H1 (cell line): Measurements from ENCODE around the gene SF3B3. TPM values are rescaled to one million over a fixed set of nuclear protein-coding genes. Genes with fewer than 3 reads are reported as not detected.

Experiments
- CBX8 ChIP-seq: fragments of 300-800, 300-1000 bp; sonication (generic); IDR thresholded peaks from 2 replicates; pipeline ENCODE4 v1.7.1; 2016; ENCODE audit warnings: low read depth, low read length, borderline replicate concordance
- polyA plus RNA-seq, 7 experiments: library from polyadenylated mRNA; depleted of rRNA in 3 of 7; stranded (reverse) in 5 of 7; unstranded in 2 of 7; fragments of >200 nt in 5 of 7; fragments of 200-250 nt in 2 of 7; gene quantifications; 1 replicate in 5 of 7; 2 replicates in 1 of 7; 4 replicates in 1 of 7; pipeline versions ENCODE4 v1.2.1 to v1.2.3, GENCODE V29; 2011 to 2013; ENCODE audit warnings: missing spikeins in 2 of 7, mixed read lengths in 2 of 7
- total RNA-seq: library from RNA; stranded (reverse); fragmentation: NEBNext Ultra II Directional; extraction: Animal tissue kit (Norgen Biotek cat#: 25700); gene quantifications from 2 replicates; pipeline ENCODE4 v1.2.1, GENCODE V29; 2021

The SF3B3 gene
- total and polyA plus RNA-seq, 2 of the 8 experiments (the other 6 are each of a cell fraction or from before 2014, with no cell fraction given): 241 to 521 TPM

- no peak for TF ChIP-seq CBX8
Measured at GRCh38 chr16:70594569-70594968, 71.0 kb downstream of the SF3B3 start (continued).
